GM10847 (cell line): ENCODE data around the gene HDAC11.

Source experiments
- POLR2A ChIP-seq: IDR thresholded peaks from 2 replicates; pipeline ENCODE4 v1.6.1; 2011; ENCODE audit not compliant: insufficient read length; ENCODE audit errors: extremely low read depth

Gene HDAC11

GRCh38 chr3:13463618-13464400, 16.3 kb upstream of the HDAC11 start:
- TF ChIP-seq POLR2A = no peak

GRCh38 chr3:13465236-13465873, 14.8 kb upstream of the HDAC11 start:
- no peak for TF ChIP-seq POLR2A

GRCh38 chr3:13466781-13467180, 13.3 kb upstream of the HDAC11 start:
- no peak for TF ChIP-seq POLR2A

GRCh38 chr3:13470894-13471574, 9.1 kb upstream of the HDAC11 start:
- TF ChIP-seq POLR2A = no peak

GRCh38 chr3:13472286-13472685, 7.8 kb upstream of the HDAC11 start:
- TF ChIP-seq POLR2A = no peak

- no peak for TF ChIP-seq POLR2A
Measured at GRCh38 chr3:13473020-13473419, 7.1 kb upstream of the HDAC11 start.

GRCh38 chr3:13474021-13474420, 6.1 kb upstream of the HDAC11 start:
- no peak for TF ChIP-seq POLR2A

- no peak for TF ChIP-seq POLR2A
Measured at GRCh38 chr3:13474776-13475303, 5.3 kb upstream of the HDAC11 start.

- no peak for TF ChIP-seq POLR2A
Measured at GRCh38 chr3:13475871-13476590, 4.1 kb upstream of the HDAC11 start.

- TF ChIP-seq POLR2A = no peak
Measured at GRCh38 chr3:13477943-13478342, 2.2 kb upstream of the HDAC11 start.

- no peak for TF ChIP-seq POLR2A
Measured at GRCh38 chr3:13479332-13479581, 849 bp upstream of the HDAC11 start.

- TF ChIP-seq POLR2A = no peak
Measured at GRCh38 chr3:13480340-13481318, 523 bp downstream of the HDAC11 start.

- no peak for TF ChIP-seq POLR2A
Measured at GRCh38 chr3:13482106-13482690, 2.1 kb downstream of the HDAC11 start.

- TF ChIP-seq POLR2A = no peak
Measured at GRCh38 chr3:13483286-13483685, 3.2 kb downstream of the HDAC11 start.
